SK-N-MC (cell line): ENCODE results near the gene PHLDA2.

Source experiments
- EZH2 ChIP-seq: fragments of 200-600 bp; sonication (generic); IDR thresholded peaks from one replicate; pipeline ENCODE4 v1.6.1; 2017; ENCODE audit warnings: antibody characterized with exemption
- POLR2AphosphoS5 ChIP-seq: IDR thresholded peaks from 2 replicates; pipeline ENCODE4 v1.6.1; 2012; ENCODE audit warnings: mild to moderate bottlenecking, low read depth, low read length, borderline replicate concordance

GRCh38 chr11:2878782-2879181, 50.4 kb downstream of the PHLDA2 start:
- TF ChIP-seq EZH2 = no peak
- TF ChIP-seq POLR2AphosphoS5 = no peak
